Stimulated activated CD4-positive, alpha-beta T cell treated with anti-CD3 and anti-CD28 coated beads, Interleukin-1b, Interleukin-23, amount 100 ng/mL, for 48 hours (primary cell): ENCODE measurements around the gene IFI44.

ENCODE experiments used
- DNase-seq: peaks from one replicate; pipeline ENCODE4 v3.0.0-alpha.2; 2020

Gene IFI44

GRCh38 chr1:78649628-78650027 lies at the start of gene IFI44:
Gene IFI44, plus strand, starts transcription at chr1:78649831. Its CDS starts 365 bp downstream, at chr1:78650196.
- peak; percentile 60 for DNase-seq

- no peak for DNase-seq
Observed at GRCh38 chr1:78601068-78601467, 48.6 kb upstream of the IFI44 start.

GRCh38 chr1:78603206-78603605 lies 46.4 kb upstream of the IFI44 start:
- DNase-seq = no peak

GRCh38 chr1:78604643-78605042 lies 45.0 kb upstream of the IFI44 start:
- DNase-seq = no peak

- no peak for DNase-seq
Observed at GRCh38 chr1:78606274-78606673, 43.4 kb upstream of the IFI44 start.

GRCh38 chr1:78607334-78607927 lies 42.2 kb upstream of the IFI44 start:
- no peak for DNase-seq

GRCh38 chr1:78607944-78608343 lies 41.7 kb upstream of the IFI44 start:
- DNase-seq = no peak

- peak; percentile 27 for DNase-seq
Observed at GRCh38 chr1:78617615-78618026, 32.0 kb upstream of the IFI44 start.

GRCh38 chr1:78619032-78619431 lies 30.6 kb upstream of the IFI44 start:
- no peak for DNase-seq

- DNase-seq = no peak
Observed at GRCh38 chr1:78619446-78619802, 30.2 kb upstream of the IFI44 start.

- peak; percentile 62 for DNase-seq
Observed at GRCh38 chr1:78619803-78620579, 29.6 kb upstream of the IFI44 start, which contains the start of gene IFI44L. Gene IFI44L, plus strand, starts transcription at chr1:78620448. Its CDS starts 7,468 bp downstream, at chr1:78627916.

GRCh38 chr1:78620666-78621065 lies 29.0 kb upstream of the IFI44 start:
- no peak for DNase-seq

- DNase-seq = no peak
Observed at GRCh38 chr1:78622548-78622947, 27.1 kb upstream of the IFI44 start.

GRCh38 chr1:78624035-78624434 lies 25.6 kb upstream of the IFI44 start:
- DNase-seq = no peak

GRCh38 chr1:78627321-78627720 lies 22.3 kb upstream of the IFI44 start:
- no peak for DNase-seq

- DNase-seq = no peak
Observed at GRCh38 chr1:78630600-78630999, 19.0 kb upstream of the IFI44 start.

GRCh38 chr1:78633209-78633608 lies 16.4 kb upstream of the IFI44 start:
- DNase-seq = no peak

- DNase-seq = no peak
Observed at GRCh38 chr1:78640462-78640861, 9.2 kb upstream of the IFI44 start.

- no peak for DNase-seq
Observed at GRCh38 chr1:78641558-78641957, 8.1 kb upstream of the IFI44 start.

GRCh38 chr1:78645723-78646122 lies 3.9 kb upstream of the IFI44 start:
- no peak for DNase-seq

- no peak for DNase-seq
Observed at GRCh38 chr1:78647238-78647637, 2.4 kb upstream of the IFI44 start.

GRCh38 chr1:78650114-78650660 lies 556 bp downstream of the IFI44 start:
- no peak for DNase-seq

- peak; percentile 7 for DNase-seq
Observed at GRCh38 chr1:78651241-78651640, 1.6 kb downstream of the IFI44 start.

- no peak for DNase-seq
Observed at GRCh38 chr1:78652019-78652560, 2.5 kb downstream of the IFI44 start.
